Stimulated activated naive CD4-positive, alpha-beta T cell treated with Interleukin-2 at 50 U/mL for 16 hours (primary cell): Measurements from ENCODE around the gene PAPPA2.
"Not testable (repeated sequence)": the region's sequence is repeated elsewhere in the genome, so short reads cannot be mapped to it uniquely, and the experiment has no call there.

ENCODE experiments used
- DNase-seq: peaks from one replicate; lab custom pipeline; 2025; lab: John Stamatoyannopoulos, UW

The PAPPA2 gene

DNA sequence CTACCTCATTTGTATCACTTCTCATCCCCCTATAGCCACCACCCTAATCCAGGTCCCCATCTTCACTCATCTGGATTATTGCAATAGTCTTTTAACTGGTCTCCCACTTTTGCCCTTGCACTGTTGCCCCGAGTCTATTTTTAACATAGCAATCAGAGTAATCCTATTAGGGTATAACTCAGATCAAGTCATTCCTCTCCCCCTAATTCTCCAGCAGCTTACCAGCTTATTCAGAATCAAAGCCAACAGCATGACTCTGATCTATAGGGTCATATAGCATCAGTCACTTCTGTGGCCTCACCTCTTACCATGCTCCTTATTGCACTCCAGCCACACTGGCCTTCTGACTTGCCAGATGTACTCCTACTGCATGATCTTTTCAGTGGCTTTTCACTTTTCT, 140.7 kb downstream of the PAPPA2 start:
- no peak for DNase-seq

DNA sequence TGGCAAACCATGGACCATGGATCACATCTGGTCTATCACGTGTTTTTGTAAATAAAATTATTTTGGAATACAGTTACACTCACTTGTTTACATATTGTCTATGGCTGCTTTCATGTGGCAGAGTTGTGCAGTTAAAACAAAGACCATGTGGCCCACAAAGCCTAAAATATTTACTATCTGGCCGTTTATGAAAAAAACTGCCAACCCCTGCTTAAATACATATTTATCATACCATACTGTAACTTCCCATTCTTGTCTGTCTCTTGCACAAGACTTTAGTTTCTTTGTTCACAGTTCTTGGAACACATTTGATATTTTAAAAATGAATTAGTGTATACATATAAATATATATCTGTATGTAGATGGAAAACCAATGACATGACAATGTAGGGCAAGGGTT, 141.5 kb downstream of the PAPPA2 start:
- no peak for DNase-seq

DNA sequence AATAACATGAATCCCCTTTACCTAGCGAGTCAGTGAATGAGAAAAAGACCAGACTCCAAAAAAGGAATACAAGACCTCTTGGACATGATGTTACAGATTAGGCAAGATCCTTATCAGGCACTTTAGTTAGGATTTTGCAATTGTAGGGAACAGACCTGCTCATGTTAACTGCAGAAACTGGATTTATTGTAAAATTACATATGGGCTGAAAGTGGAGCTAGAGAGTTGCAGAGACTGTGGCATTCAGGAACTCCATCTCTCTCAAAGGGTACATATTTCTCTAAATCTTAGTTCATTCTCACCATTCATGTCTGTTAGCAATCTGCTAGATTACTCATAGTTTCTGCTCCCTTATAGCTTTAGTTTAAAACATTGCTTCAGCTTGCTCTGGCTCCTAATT, 142.2 kb downstream of the PAPPA2 start:
- no peak for DNase-seq

- no peak for DNase-seq
Measured at GRCh38 chr1:176609556-176610408, 146.8 kb downstream of the PAPPA2 start.

DNA sequence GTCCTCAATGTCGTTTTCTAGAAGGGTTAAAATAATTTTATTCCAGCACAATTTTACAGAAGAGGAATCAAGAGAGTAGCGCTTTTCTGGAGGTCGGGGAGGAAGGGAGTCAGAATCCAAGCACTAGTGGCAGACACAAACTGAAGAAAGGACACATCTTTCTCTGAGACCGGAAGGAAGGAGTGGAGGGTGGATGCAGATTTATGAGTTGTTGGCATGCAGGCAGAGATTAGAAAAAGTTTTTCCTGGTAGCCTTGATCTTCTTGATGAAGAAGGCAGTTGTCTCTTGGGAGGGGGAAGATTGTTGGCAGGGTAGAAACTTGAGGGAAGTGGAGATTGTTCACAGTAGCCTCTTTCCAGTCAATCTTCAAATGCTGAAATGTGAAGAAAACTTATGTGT, 149.8 kb downstream of the PAPPA2 start:
- no peak for DNase-seq

- no peak for DNase-seq
Measured at GRCh38 chr1:176617881-176618280, 154.9 kb downstream of the PAPPA2 start.

DNA sequence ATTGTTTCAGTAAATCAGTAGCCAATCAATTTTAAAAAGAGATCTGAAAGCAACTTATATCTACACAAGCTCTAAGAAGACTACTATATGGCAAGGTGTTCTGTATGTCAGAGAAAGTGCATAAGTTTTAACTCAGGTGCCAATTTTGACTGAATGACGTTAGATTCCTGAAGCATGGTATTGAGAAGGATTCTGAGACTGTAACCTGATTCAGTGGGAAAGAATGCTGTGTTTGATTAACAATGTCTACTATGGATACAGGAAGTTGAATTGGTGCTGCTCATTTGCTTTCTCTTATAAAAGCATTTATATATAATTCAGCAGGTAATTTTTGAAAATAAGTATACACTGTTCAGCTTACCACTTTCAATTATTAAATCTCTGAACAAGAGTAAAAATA, 156.3 kb downstream of the PAPPA2 start:
- no peak for DNase-seq

GRCh38 chr1:176625365-176625764, 162.4 kb downstream of the PAPPA2 start:
- no peak for DNase-seq

DNA sequence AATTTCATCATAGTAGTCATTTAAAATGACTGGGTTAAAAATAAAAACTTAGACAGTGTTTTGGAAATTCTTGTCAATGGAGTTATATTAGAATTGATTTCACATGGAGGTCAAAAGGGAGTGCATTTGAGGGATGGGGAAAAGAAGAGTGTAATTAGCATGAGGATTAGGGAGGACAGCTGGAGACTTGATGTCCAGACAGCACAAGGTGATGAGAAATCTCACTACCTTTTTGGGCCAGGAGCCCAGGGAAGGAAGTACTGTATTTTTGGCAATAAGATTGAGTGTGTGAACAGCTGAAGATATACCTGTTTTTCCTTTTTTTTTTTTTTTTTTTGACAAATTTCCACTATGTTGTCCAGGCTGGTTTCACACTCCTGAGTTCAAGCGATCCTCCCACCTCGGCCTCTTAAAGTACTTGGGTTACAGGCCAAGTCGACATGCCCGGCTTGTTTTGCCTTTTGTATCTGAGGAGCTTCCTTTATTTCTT, 163.6 kb downstream of the PAPPA2 start:
- DNase-seq, result no peak

GRCh38 chr1:176628775-176629174, 165.8 kb downstream of the PAPPA2 start:
- DNase-seq, result no peak

GRCh38 chr1:176634733-176635132, 171.8 kb downstream of the PAPPA2 start:
- DNase-seq, result not testable (repeated sequence)

GRCh38 chr1:176638713-176639526, 175.9 kb downstream of the PAPPA2 start:
- DNase-seq, result no peak

DNA sequence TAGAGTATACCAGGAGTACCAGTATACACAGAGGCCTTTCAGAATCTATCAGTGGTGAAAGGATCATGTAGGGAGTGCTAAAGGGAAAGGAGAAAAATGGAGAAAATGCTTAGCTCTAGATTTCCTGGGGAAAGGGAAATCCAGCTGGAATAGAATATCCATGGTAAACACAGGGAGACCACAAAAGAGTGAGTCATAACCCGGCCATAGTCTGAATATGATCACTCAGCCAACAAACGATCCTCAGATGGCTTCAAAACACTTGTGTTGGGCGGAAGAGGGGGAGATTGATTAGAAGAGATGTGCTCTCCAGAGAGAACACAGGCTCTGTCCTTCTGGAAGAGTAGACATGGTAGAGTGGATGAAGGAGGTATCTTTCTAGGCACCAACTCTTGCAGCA, 180.6 kb downstream of the PAPPA2 start:
- DNase-seq, result no peak

DNA sequence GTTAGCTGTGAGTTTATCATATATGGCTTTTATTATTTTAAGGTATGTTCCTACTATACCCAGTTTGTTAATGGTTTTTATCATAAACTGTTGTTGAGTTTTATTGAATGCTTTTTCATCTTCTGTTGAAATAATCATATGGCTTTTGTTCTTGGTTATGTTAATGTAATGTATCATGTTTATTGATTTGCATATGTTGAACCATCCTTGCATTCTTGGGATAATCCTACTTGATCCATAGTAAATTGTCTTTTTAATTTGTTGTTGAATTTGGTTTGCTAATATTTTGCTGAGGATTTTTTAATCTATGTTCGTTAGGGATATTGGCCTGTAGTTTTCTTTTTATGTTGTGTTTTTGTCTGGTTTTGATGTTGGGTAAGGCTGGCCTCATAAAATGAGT, 185.6 kb downstream of the PAPPA2 start:
- DNase-seq, result no peak

DNA sequence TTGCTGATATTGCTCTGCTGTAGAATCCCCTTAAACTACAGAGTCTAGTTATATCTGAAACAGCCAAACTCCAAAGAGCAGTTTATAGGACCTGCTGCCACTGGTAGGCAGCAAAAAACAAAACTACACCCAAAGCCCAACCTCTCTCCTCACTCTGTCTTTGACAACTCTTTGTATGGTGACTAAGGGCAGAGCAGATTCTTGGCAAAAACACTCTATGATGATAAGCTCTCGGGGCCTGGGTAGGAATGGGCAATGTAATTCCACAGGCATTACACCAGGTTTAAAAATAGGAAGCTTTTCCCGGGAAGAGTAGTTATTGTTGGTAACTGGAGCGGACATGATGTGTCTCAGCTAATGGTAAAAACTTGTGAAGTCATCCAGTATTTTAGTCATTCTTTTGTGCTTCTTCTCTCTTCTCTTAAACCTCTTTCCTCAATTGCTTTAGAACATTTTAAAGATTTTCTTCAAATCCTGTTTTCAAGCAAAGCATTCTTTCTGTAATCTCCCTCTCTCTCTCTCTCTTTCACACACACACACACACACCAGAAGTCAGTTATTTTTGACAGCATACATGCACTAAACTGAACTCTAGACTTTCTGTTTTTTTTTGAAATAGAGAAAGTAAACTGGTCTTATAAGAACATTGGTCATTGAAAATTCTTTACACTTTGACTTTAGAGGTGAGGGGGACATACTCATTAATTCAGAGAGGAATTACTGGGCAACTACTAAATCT, 193.5 kb downstream of the PAPPA2 start:
- DNase-seq, result no peak

GRCh38 chr1:176669782-176670181, 206.8 kb downstream of the PAPPA2 start:
- no peak for DNase-seq

DNA sequence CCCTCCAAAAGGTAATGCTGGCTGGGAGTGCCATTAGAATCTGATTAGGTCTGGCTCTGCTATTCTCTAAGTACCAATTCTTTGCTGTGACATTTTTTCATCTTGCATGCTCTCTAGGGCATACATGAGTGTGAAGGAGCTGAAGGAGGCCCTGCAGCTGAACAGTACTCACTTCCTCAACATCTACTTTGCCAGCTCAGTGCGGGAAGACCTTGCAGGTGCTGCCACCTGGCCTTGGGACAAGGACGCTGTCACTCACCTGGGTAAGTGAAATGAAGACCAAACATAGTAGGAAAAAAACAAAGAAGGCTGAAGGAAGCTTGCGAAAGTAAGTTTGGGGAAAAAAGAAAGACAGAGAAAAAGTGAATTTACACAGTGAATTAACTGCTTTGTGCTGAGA, 207.9 kb downstream of the PAPPA2 start:
- DNase-seq, result no peak

- DNase-seq, result no peak
Measured at GRCh38 chr1:176682830-176683535, 220.0 kb downstream of the PAPPA2 start.

GRCh38 chr1:176691251-176692228, 228.6 kb downstream of the PAPPA2 start:
- DNase-seq, result no peak

DNA sequence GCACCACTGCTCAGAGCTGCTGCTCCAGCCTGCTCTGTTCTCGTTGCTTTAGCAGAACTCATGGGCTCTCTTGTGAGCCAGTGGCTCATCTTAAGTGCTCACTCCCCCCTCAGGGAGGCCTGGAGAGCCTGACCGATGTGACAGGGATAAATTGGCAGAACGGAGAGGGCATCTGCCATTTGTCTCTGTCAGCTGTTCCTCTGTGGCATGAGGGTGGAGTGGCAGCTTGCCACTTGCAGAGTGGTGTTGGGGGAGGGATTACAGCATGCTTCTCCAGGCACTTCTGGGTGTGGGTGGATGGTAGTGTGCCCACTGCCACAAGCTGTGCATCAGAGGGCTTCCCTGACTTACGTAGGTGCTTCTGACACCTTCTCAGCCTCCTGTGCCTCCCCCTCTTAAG, 229.5 kb downstream of the PAPPA2 start:
- DNase-seq, result no peak
